ENCODE results near the gene MAST4. TPM values are rescaled to one million over a fixed set of nuclear protein-coding genes. Genes with fewer than 3 reads are reported as not detected.

The MAST4 gene
- total and polyA plus RNA-seq, 2 of the 8 experiments (the other 6 are each of a cell fraction or from before 2014, with no cell fraction given) = 1.5 to 2.6 TPM

- DNase-seq (ENCODE audit: low read depth in 1 of 2, low spot score in 2 of 2) (no peak), FAIRE-seq (no peak)
- no peaks in the 10 kb centered on the region for H4K20me1 ChIP-seq (replicated peaks in 1 of 2; ENCODE audit: control insufficient read depth in 1 of 2, insufficient read depth in 2 of 2, low read length in 2 of 2)
- no peak overlapping the region for H3K56ac ChIP-seq (replicated peaks; ENCODE audit: insufficient read length, low read depth, low read length)
- 70% methylated on average over 1 of the region's 1 CpG; no CpG with 5 or more reads in 1 of the 2 experiments for WGBS, 2 experiments (ENCODE audit: extremely low coverage in 1 of 2, insufficient coverage in 1 of 2, insufficient read length in 1 of 2, insufficient replicate concordance in 2 of 2, low coverage in 1 of 2, low lambda C conversion rate in 2 of 2, missing lambda C conversion rate in 1 of 2)
- no peak overlapping the region for H2BK12ac ChIP-seq (ENCODE audit: low read depth, low read length)
- peaks cover 6% of the 10 kb centered on the region; the same call in 1 of the 2 replicates for H3K79me1 ChIP-seq (ENCODE audit: low read depth, low read length)
- H2BK20ac ChIP-seq (ENCODE audit: low read length) = no peak overlapping the region
- CTCF ChIA-PET (ENCODE audit: partially characterized antibody) = interaction anchor here (0.6 to 1.4 kb wide), 5 partner anchors 25 to 387 kb away, joined by 3 to 5 read pairs (median 3); no protein-coding TSS in a partner anchor
- no peak overlapping the region for H3K4ac ChIP-seq (replicated peaks; ENCODE audit: insufficient read length, low read depth, low read length)
- H2BK15ac ChIP-seq (ENCODE audit: low read length) = no peak overlapping the region
- H3K4me1 ChIP-seq (replicated peaks in 1 of 4; ENCODE audit: control insufficient read depth in 3 of 4, insufficient read depth in 4 of 4, low read length in 3 of 4) = peaks cover 2 to 7% (median 2%) of the 10 kb centered on the region in 4 experiments; a peak in 5 of 7 replicates
- H3K18ac ChIP-seq (ENCODE audit: extremely low read depth, low read length) = no peak overlapping the region
- H3K79me2 ChIP-seq (ENCODE audit: control insufficient read depth in 1 of 2, insufficient read depth in 2 of 2, low read length in 2 of 2) = no peaks in the 10 kb centered on the region
- H4K8ac ChIP-seq (ENCODE audit: extremely low read depth, insufficient read depth, low read length) = no peak overlapping the region
- H2BK120ac ChIP-seq (replicated peaks; ENCODE audit: low read depth, low read length) = no peak overlapping the region
- no peak overlapping the region for H3K4me3 ChIP-seq (ENCODE audit: extremely low read depth in 1 of 4, insufficient read depth in 2 of 4, low read depth in 3 of 4, low read length in 4 of 4)
- no peak overlapping the region for H4K91ac ChIP-seq (replicated peaks; ENCODE audit: insufficient read length, low read length)
- no peak overlapping the region for H2AFZ ChIP-seq (ENCODE audit: low read length)
- H3K14ac ChIP-seq (ENCODE audit: insufficient read length) = no peak overlapping the region
- no peaks in the 10 kb centered on the region for H3K23me2 ChIP-seq (ENCODE audit: low read depth, low read length)
- H2AK5ac ChIP-seq (ENCODE audit: low read depth, low read length) = no peak overlapping the region
- no peak overlapping the region for H3K23ac ChIP-seq (ENCODE audit: insufficient read length)
- no peak overlapping the region for H2BK5ac ChIP-seq (ENCODE audit: low read depth, low read length)
- no peaks in the 10 kb centered on the region for H3K36me3 ChIP-seq (ENCODE audit: control insufficient read depth in 2 of 4, insufficient read depth in 4 of 4, low read length in 3 of 4)
- H3K27me3 ChIP-seq (replicated peaks in 1 of 4; ENCODE audit: control insufficient read depth in 3 of 4, extremely low read depth in 1 of 4, insufficient read depth in 3 of 4, low read length in 3 of 4) = no peaks in the 10 kb centered on the region
- no peak overlapping the region for H3K9ac ChIP-seq (replicated peaks in 1 of 4; ENCODE audit: extremely low read depth in 1 of 4, low read depth in 3 of 4, low read length in 3 of 4)
- POLR2A ChIA-PET (ENCODE audit: partially characterized antibody) = interaction anchor here (0.6 to 0.9 kb wide), 2 partner anchors 9 to 82 kb away, joined by 3 to 4 read pairs; no protein-coding TSS in a partner anchor
- no peak overlapping the region for H3K4me2 ChIP-seq (ENCODE audit: insufficient read depth in 1 of 2, low read depth in 2 of 2, low read length in 2 of 2)
- no peak overlapping the region for H4K5ac ChIP-seq (ENCODE audit: insufficient read length, low read depth, low read length)
- H3K9me3 ChIP-seq (ENCODE audit: insufficient read depth in 2 of 2, low read depth in 1 of 2, low read length in 1 of 2) = no peaks in the 10 kb centered on the region
- no peak overlapping the region for H3K27ac ChIP-seq (ENCODE audit: low read depth, low read length)
- TF ChIP-seq RNF2 (IDR thresholded peaks at IDR 0.05; ENCODE audit: borderline replicate concordance, low read depth, low read length, missing control alignments, poor library complexity, severe bottlenecking) (no peak), CREB1 (IDR thresholded peaks at IDR 0.05) (no peak), SIN3A (conservative IDR thresholded peaks at IDR 0.05 in 1 of 2, IDR thresholded peaks at IDR 0.05 in 1 of 2; ENCODE audit: low read depth in 1 of 2, low read length in 2 of 2) (no peak), KDM1A (IDR thresholded peaks at IDR 0.05; ENCODE audit: borderline replicate concordance, low read length) (no peak), ASH2L (IDR thresholded peaks at IDR 0.05; ENCODE audit: low read length) (no peak), SIRT6 (IDR thresholded peaks at IDR 0.05; ENCODE audit: low read length) (no peak), TEAD4 (IDR thresholded peaks at IDR 0.05; ENCODE audit: low read depth, low read length) (no peak), RXRA (IDR thresholded peaks at IDR 0.05; ENCODE audit: insufficient read depth, low read depth, low read length) (no peak), YY1 (IDR thresholded peaks at IDR 0.05; ENCODE audit: low read depth, low read length) (no peak), HDAC6 (IDR thresholded peaks at IDR 0.05; ENCODE audit: low read depth, low read length) (no peak), TCF12 (IDR thresholded peaks at IDR 0.05; ENCODE audit: low read depth, low read length) (no peak), JUND (IDR thresholded peaks at IDR 0.05; ENCODE audit: low read length) (no peak), TAF1 (IDR thresholded peaks at IDR 0.05; ENCODE audit: low read depth, low read length) (no peak), CHD1 (IDR thresholded peaks at IDR 0.05; ENCODE audit: low read depth, low read length) (no peak), SP1 (IDR thresholded peaks at IDR 0.05; ENCODE audit: low read depth, low read length) (no peak), TBP (IDR thresholded peaks at IDR 0.05; ENCODE audit: low read depth, low read length) (no peak)
Observed at GRCh38 chr5:67013719-67014118, 417.5 kb downstream of the MAST4 start.

All from H1 (cell line).